Natural killer cell (primary cell): ENCODE results near the gene TSPAN17. TPM values are rescaled to one million over a fixed set of nuclear protein-coding genes. Genes with fewer than 3 reads are reported as not detected.
A peak's percentile ranks its signal among the peaks of the same experiment; 100 is the strongest.

Experiments
- ATAC-seq, 3 donors: fragments of 150-1000 bp in 2 of 3; fragments of 200-7000 bp in 1 of 3; cut with Tn5 transposase; 1 replicate in 1 of 3; 2 replicates in 2 of 3; pipeline ENCODE4 v1.10.0; 2021; ENCODE audit warnings: mild to moderate bottlenecking in 2 of 3, moderate library complexity in 2 of 3
- DNase-seq, 2 donors: peaks; one replicate each; pipeline versions ENCODE4 v3.0.0 to v3.0.0-alpha.2; 2013 to 2021; ENCODE audit warnings: mixed read lengths in 1 of 2
- H3K27ac ChIP-seq: one replicate; pipeline ENCODE4 v1.5.1; 2013; ENCODE audit warnings: mild to moderate bottlenecking, low read length
- H3K27me3 ChIP-seq: one replicate; pipeline ENCODE4 v1.6.1; 2013; ENCODE audit warnings: low read length; ENCODE audit not compliant: control insufficient read depth, insufficient read depth
- H3K36me3 ChIP-seq: one replicate; pipeline ENCODE4 v1.6.1; 2013; ENCODE audit warnings: low read length; ENCODE audit not compliant: control insufficient read depth, insufficient read depth
- H3K4me1 ChIP-seq: one replicate; pipeline ENCODE4 v1.6.1; 2013; ENCODE audit warnings: low read length; ENCODE audit not compliant: control insufficient read depth, insufficient read depth
- H3K4me3 ChIP-seq: one replicate; pipeline ENCODE4 v1.5.1; 2013; ENCODE audit warnings: low read length
- H3K9me3 ChIP-seq: one replicate; pipeline ENCODE4 v1.6.1; 2013; ENCODE audit warnings: low read length; ENCODE audit not compliant: control insufficient read depth, insufficient read depth
- H3K27ac Mint-ChIP-seq, 2 donors: one replicate each; pipeline ENCODE4 v1.8.0; 2022; ENCODE audit warnings: mild to moderate bottlenecking in 2 of 2, mixed read lengths in 2 of 2, moderate library complexity in 1 of 2
- H3K27me3 Mint-ChIP-seq, 2 donors: one replicate each; pipeline ENCODE4 v1.8.0; 2022; ENCODE audit warnings: low read depth in 2 of 2, mixed read lengths in 2 of 2
- H3K36me3 Mint-ChIP-seq: one replicate; pipeline ENCODE4 v1.8.0; 2022; ENCODE audit warnings: mixed read lengths
- H3K4me1 Mint-ChIP-seq, 2 donors: one replicate each; pipeline ENCODE4 v1.8.0; 2022; ENCODE audit warnings: mixed read lengths in 2 of 2
- H3K4me3 Mint-ChIP-seq: one replicate; pipeline ENCODE4 v1.8.0; 2022; ENCODE audit warnings: mild to moderate bottlenecking, moderate library complexity, mixed read lengths
- H3K9me3 Mint-ChIP-seq, 2 donors: one replicate each; pipeline ENCODE4 v1.8.0; 2022; ENCODE audit warnings: mixed read lengths in 2 of 2
- CTCF ChIP-seq: fragments of 200-600 bp; IDR thresholded peaks from one replicate; pipeline ENCODE4 v1.8.0; 2022; ENCODE audit warnings: antibody characterized with exemption
- WGBS: methylation state at CpG from one replicate; pipeline ENCODE4 v1.1.7; 2013; ENCODE audit warnings: missing lambda C conversion rate; ENCODE audit not compliant: insufficient coverage; 5-methylcytosine and 5-hydroxymethylcytosine counted together
- intact Hi-C: fragments of 100-400 bp; cut with micrococcal nuclease; formaldehyde crosslinking; loops from one replicate; pipeline ENCODE4 v1.14.2; 2022
- total RNA-seq, 4 donors: library from RNA; stranded (reverse); fragments of 120-200 nt in 1 of 4; gene quantifications; one replicate each; pipeline versions ENCODE4 v1.2.3 to v1.2.4, GENCODE V29; 2013 to 2022

The TSPAN17 gene
- total RNA-seq, 3 donors from 2014 or later (not counting 1 experiment from before 2014, with no cell fraction given), result 24.1 to 29.4 (median 24.6) TPM

GRCh38 chr5:176647843-176648473 lies 674 bp downstream of the TSPAN17 start:
- WGBS, result 33% methylated on average over 20 of the region's 20 CpGs
- no peak for ATAC-seq
- TF ChIP-seq CTCF, result no peak
- Histone ChIP-seq H3K27me3 (no peaks in the 10 kb centered on the region), H3K36me3 (no peaks in the 10 kb centered on the region), H3K4me1 (peaks cover 62% of the 10 kb centered on the region), H3K27ac (peak overlapping the region; percentile 10), H3K9me3 (no peaks in the 10 kb centered on the region), H3K4me3 (peak overlapping the region; percentile 57)
- DNase-seq, result peak in 1 of 2 donors; percentile 52
- H3K4me1 Mint-ChIP-seq, result peaks cover 33 to 64% of the 10 kb centered on the region in 2 donors
- peak overlapping the region; percentile 72 to 84 for H3K27ac Mint-ChIP-seq
- no peaks in the 10 kb centered on the region for H3K9me3 Mint-ChIP-seq
- H3K4me3 Mint-ChIP-seq, result peak overlapping the region; percentile 83
- H3K27me3 Mint-ChIP-seq, result no peaks in the 10 kb centered on the region
- intact Hi-C loops, result no loop called here
- H3K36me3 Mint-ChIP-seq, result no peaks in the 10 kb centered on the region

DNA sequence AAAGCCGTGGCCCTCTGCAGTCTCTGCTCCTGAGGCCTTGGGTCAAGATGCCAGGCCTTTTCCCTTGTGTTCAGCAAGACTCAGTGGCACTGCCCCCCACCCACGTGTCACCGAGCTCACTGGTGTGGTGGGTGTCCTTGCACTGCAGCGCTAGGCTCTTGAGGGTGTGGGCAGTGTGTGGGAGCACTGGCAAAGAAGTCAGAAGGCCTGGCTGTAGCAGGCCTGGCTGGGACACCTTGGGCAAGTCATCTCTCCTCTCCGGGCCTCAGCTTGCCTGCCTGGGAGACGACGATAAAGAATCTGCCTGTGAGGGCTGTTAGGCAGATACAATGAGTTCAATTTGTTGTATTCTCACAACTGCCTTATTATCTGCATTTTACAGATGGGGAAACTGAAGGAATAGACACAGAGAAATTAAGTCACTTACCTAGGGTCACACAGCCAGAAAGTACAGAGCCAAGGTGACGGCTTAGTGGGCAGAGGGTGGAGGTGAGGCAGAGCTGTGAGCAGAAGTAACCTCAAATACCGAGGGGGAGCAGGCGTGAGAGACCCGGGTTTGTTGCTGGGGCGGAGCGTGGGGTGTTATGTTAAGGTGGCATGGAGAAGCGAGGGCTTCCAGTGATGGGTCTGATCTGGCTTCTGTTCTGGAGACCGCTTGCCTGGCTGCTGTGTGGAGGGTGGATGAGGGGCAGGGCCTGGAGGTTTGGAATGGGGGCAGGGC lies 1.4 kb downstream of the TSPAN17 start:
- H3K36me3 ChIP-seq, result no peaks in the 10 kb centered on the region
- TF ChIP-seq CTCF, result no peak
- peaks cover 40 to 71% of the 10 kb centered on the region in 2 donors for H3K4me1 Mint-ChIP-seq
- ATAC-seq, result peak in 2 of 3 donors; percentile 18 to 37
- H3K27ac ChIP-seq, result peak overlapping the region; percentile 22
- peaks cover 69% of the 10 kb centered on the region for H3K4me1 ChIP-seq
- H3K27me3 ChIP-seq, result no peaks in the 10 kb centered on the region
- peak; percentile 44 to 71 for DNase-seq
- no peaks in the 10 kb centered on the region for H3K36me3 Mint-ChIP-seq
- no peaks in the 10 kb centered on the region for H3K27me3 Mint-ChIP-seq
- H3K4me3 Mint-ChIP-seq, result peak overlapping the region; percentile 83
- 38% methylated on average over 14 of the region's 15 CpGs for WGBS
- peak overlapping the region; percentile 66 to 72 for H3K27ac Mint-ChIP-seq
- H3K9me3 ChIP-seq, result no peaks in the 10 kb centered on the region
- H3K4me3 ChIP-seq, result no peak overlapping the region
- H3K9me3 Mint-ChIP-seq, result no peaks in the 10 kb centered on the region
- intact Hi-C loops, result no loop called here

GRCh38 chr5:176650354-176650884 lies 3.1 kb downstream of the TSPAN17 start:
- 85% methylated on average over 8 of the region's 8 CpGs for WGBS
- peaks cover 44 to 75% of the 10 kb centered on the region in 2 donors for H3K4me1 Mint-ChIP-seq
- DNase-seq (no peak), ATAC-seq (no peak)
- TF ChIP-seq CTCF, result no peak
- H3K4me3 ChIP-seq, result no peak overlapping the region
- peak overlapping the region in 1 of 2 donors; percentile 78 for H3K27ac Mint-ChIP-seq
- H3K9me3 ChIP-seq, result no peaks in the 10 kb centered on the region
- no peaks in the 10 kb centered on the region for H3K27me3 Mint-ChIP-seq
- H3K4me1 ChIP-seq, result peaks cover 77% of the 10 kb centered on the region
- H3K27me3 ChIP-seq, result no peaks in the 10 kb centered on the region
- H3K36me3 ChIP-seq, result no peaks in the 10 kb centered on the region
- no peaks in the 10 kb centered on the region for H3K36me3 Mint-ChIP-seq
- no peak overlapping the region for H3K27ac ChIP-seq
- no peaks in the 10 kb centered on the region for H3K9me3 Mint-ChIP-seq
- intact Hi-C loops, result no loop called here
- H3K4me3 Mint-ChIP-seq, result peak overlapping the region; percentile 32
